SK-N-SH treated with all-trans-retinoic acid at 6 μM for 48 hours (cell line): ENCODE data around the gene BMP4.

ENCODE experiments used
- ATAC-seq: fragments of 200-7000 bp; cut with Tn5 transposase; 3 replicates; pipeline ENCODE4 v1.9.1; 2020; ENCODE audit warnings: mild to moderate bottlenecking, moderate library complexity
- ARNTL ChIP-seq: fragments of 450-650 bp; formaldehyde crosslinking; IDR thresholded peaks from 2 replicates; pipeline ENCODE4 v1.5.0; 2020; ENCODE audit warnings: low read depth, mild to moderate bottlenecking, moderate library complexity, borderline replicate concordance
- BACH2 ChIP-seq: fragments of 250-450 bp; sonication (Bioruptor Pico); IDR thresholded peaks from 2 replicates; pipeline ENCODE4 v1.9.0; 2021; ENCODE audit warnings: mild to moderate bottlenecking, borderline replicate concordance
- ESRRG ChIP-seq: fragments of 250-450 bp; sonication (Bioruptor Pico); IDR thresholded peaks from 2 replicates; pipeline ENCODE4 v1.6.1; 2021; ENCODE audit warnings: mild to moderate bottlenecking
- GLIS3 ChIP-seq: fragments of 250-450 bp; sonication (Bioruptor Pico); IDR thresholded peaks from 2 replicates; pipeline ENCODE4 v1.5.0; 2020; ENCODE audit warnings: mild to moderate bottlenecking, moderate library complexity
- ISL1 ChIP-seq: fragments of 250-450 bp; sonication (Bioruptor Pico); IDR thresholded peaks from 2 replicates; pipeline ENCODE4 v2.1.2; 2022; ENCODE audit warnings: mild to moderate bottlenecking, moderate library complexity
- OSR1 ChIP-seq: fragments of 250-450 bp; sonication (Bioruptor Pico); IDR thresholded peaks from 2 replicates; pipeline ENCODE4 v1.8.0; 2022; ENCODE audit warnings: moderate library complexity, mild to moderate bottlenecking, inconsistent platforms
- PPARA ChIP-seq: fragments of 250-450 bp; sonication (Bioruptor Pico); IDR thresholded peaks from 2 replicates; pipeline ENCODE4 v1.5.0; 2020; ENCODE audit warnings: mild to moderate bottlenecking, borderline replicate concordance
- RARB ChIP-seq: fragments of 250-450 bp; sonication (Bioruptor Pico); IDR thresholded peaks from 2 replicates; pipeline ENCODE4 v1.8.0; 2021; ENCODE audit warnings: mild to moderate bottlenecking, moderate library complexity
- SNAI2 ChIP-seq: fragments of 250-450 bp; sonication (Bioruptor Pico); IDR thresholded peaks from 2 replicates; pipeline ENCODE4 v1.5.0; 2020; ENCODE audit warnings: mild to moderate bottlenecking, moderate library complexity
- TCF4 ChIP-seq: fragments of 250-450 bp; sonication (Bioruptor Pico); IDR thresholded peaks from 2 replicates; pipeline ENCODE4 v1.8.0; 2021; ENCODE audit warnings: mild to moderate bottlenecking, moderate library complexity, borderline replicate concordance
- TOX ChIP-seq: fragments of 250-450 bp; sonication (Bioruptor Pico); IDR thresholded peaks from 2 replicates; pipeline ENCODE4 v1.8.0; 2021; ENCODE audit warnings: mild to moderate bottlenecking, moderate library complexity, borderline replicate concordance
- ZC3H10 ChIP-seq: fragments of 250-450 bp; sonication (Bioruptor Pico); IDR thresholded peaks from 2 replicates; pipeline ENCODE4 v1.5.1; 2021; ENCODE audit warnings: mild to moderate bottlenecking, moderate library complexity
- ZFP3 ChIP-seq: fragments of 250-450 bp; sonication (Bioruptor Pico); IDR thresholded peaks from 2 replicates; pipeline ENCODE4 v1.5.0; 2020; ENCODE audit warnings: mild to moderate bottlenecking, moderate library complexity
- ZFP30 ChIP-seq: fragments of 450-650 bp; formaldehyde crosslinking; IDR thresholded peaks from 2 replicates; pipeline ENCODE4 v1.5.0; 2022; ENCODE audit warnings: mild to moderate bottlenecking, moderate library complexity
- ZNF565 ChIP-seq: fragments of 450-650 bp; formaldehyde crosslinking; conservative IDR thresholded peaks from 2 replicates; pipeline ENCODE4 v1.5.0; 2020; ENCODE audit warnings: low read depth, mild to moderate bottlenecking, moderate library complexity
- ZNF70 ChIP-seq: fragments of 450-650 bp; formaldehyde crosslinking; IDR thresholded peaks from 2 replicates; pipeline ENCODE4 v1.5.0; 2020; ENCODE audit warnings: mild to moderate bottlenecking, moderate library complexity
- ZNF8 ChIP-seq: fragments of 450-650 bp; formaldehyde crosslinking; IDR thresholded peaks from 2 replicates; pipeline ENCODE4 v1.5.0; 2020; ENCODE audit warnings: mild to moderate bottlenecking, moderate library complexity
- TF ChIP-seq, protein P1 (sequence below): fragments of 250-450 bp; sonication (Bioruptor Pico); IDR thresholded peaks from 2 replicates; pipeline ENCODE4 v1.8.0; 2020; ENCODE audit warnings: mild to moderate bottlenecking, moderate library complexity, borderline replicate concordance
- TF ChIP-seq, protein P2 (sequence below): fragments of 250-450 bp; sonication (Bioruptor Pico); IDR thresholded peaks from 2 replicates; pipeline ENCODE4 v1.5.1; 2020; ENCODE audit warnings: low read depth, mild to moderate bottlenecking, moderate library complexity
- TF ChIP-seq, protein P3 (sequence below): fragments of 250-450 bp; sonication (Bioruptor Pico); IDR thresholded peaks from 2 replicates; pipeline ENCODE4 v1.5.0; 2020; ENCODE audit warnings: mild to moderate bottlenecking, moderate library complexity
- TF ChIP-seq, protein P4 (sequence below): fragments of 250-450 bp; sonication (Bioruptor Pico); IDR thresholded peaks from 2 replicates; pipeline ENCODE4 v1.8.0; 2021; ENCODE audit warnings: low read depth, mild to moderate bottlenecking, moderate library complexity, borderline replicate concordance
- TF ChIP-seq, protein P5 (sequence below): fragments of 250-450 bp; sonication (Bioruptor Pico); IDR thresholded peaks from 2 replicates; pipeline ENCODE4 v1.5.1; 2021; ENCODE audit warnings: mild to moderate bottlenecking, moderate library complexity

The BMP4 gene

GRCh38 chr14:53925201-53925766, 31.3 kb downstream of the BMP4 start:
- TF ChIP-seq ISL1 = no peak
- no peak for ATAC-seq

- TF ChIP-seq OSR1 (CRISPR knock-in tag) (no peak), PPARA (CRISPR knock-in tag) (no peak), ESRRG (CRISPR knock-in tag) (no peak), ZNF565 (CRISPR knock-in tag) (no peak), TOX (CRISPR knock-in tag) (no peak), ZNF8 (CRISPR knock-in tag) (no peak), ARNTL (no peak), RARB (CRISPR knock-in tag) (no peak), ZC3H10 (no peak), ISL1 (no peak), ZFP30 (CRISPR knock-in tag) (no peak), ZFP3 (no peak), SNAI2 (CRISPR knock-in tag) (no peak), GLIS3 (CRISPR knock-in tag) (no peak)
- TF ChIP-seq, protein P1, sequence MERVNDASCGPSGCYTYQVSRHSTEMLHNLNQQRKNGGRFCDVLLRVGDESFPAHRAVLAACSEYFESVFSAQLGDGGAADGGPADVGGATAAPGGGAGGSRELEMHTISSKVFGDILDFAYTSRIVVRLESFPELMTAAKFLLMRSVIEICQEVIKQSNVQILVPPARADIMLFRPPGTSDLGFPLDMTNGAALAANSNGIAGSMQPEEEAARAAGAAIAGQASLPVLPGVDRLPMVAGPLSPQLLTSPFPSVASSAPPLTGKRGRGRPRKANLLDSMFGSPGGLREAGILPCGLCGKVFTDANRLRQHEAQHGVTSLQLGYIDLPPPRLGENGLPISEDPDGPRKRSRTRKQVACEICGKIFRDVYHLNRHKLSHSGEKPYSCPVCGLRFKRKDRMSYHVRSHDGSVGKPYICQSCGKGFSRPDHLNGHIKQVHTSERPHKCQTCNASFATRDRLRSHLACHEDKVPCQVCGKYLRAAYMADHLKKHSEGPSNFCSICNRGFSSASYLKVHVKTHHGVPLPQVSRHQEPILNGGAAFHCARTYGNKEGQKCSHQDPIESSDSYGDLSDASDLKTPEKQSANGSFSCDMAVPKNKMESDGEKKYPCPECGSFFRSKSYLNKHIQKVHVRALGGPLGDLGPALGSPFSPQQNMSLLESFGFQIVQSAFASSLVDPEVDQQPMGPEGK = no peak
- TF ChIP-seq, protein P2, sequence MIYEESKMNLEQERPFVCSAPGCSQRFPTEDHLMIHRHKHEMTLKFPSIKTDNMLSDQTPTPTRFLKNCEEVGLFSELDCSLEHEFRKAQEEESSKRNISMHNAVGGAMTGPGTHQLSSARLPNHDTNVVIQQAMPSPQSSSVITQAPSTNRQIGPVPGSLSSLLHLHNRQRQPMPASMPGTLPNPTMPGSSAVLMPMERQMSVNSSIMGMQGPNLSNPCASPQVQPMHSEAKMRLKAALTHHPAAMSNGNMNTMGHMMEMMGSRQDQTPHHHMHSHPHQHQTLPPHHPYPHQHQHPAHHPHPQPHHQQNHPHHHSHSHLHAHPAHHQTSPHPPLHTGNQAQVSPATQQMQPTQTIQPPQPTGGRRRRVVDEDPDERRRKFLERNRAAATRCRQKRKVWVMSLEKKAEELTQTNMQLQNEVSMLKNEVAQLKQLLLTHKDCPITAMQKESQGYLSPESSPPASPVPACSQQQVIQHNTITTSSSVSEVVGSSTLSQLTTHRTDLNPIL (CRISPR knock-in tag) = no peak
- TF ChIP-seq, protein P3, sequence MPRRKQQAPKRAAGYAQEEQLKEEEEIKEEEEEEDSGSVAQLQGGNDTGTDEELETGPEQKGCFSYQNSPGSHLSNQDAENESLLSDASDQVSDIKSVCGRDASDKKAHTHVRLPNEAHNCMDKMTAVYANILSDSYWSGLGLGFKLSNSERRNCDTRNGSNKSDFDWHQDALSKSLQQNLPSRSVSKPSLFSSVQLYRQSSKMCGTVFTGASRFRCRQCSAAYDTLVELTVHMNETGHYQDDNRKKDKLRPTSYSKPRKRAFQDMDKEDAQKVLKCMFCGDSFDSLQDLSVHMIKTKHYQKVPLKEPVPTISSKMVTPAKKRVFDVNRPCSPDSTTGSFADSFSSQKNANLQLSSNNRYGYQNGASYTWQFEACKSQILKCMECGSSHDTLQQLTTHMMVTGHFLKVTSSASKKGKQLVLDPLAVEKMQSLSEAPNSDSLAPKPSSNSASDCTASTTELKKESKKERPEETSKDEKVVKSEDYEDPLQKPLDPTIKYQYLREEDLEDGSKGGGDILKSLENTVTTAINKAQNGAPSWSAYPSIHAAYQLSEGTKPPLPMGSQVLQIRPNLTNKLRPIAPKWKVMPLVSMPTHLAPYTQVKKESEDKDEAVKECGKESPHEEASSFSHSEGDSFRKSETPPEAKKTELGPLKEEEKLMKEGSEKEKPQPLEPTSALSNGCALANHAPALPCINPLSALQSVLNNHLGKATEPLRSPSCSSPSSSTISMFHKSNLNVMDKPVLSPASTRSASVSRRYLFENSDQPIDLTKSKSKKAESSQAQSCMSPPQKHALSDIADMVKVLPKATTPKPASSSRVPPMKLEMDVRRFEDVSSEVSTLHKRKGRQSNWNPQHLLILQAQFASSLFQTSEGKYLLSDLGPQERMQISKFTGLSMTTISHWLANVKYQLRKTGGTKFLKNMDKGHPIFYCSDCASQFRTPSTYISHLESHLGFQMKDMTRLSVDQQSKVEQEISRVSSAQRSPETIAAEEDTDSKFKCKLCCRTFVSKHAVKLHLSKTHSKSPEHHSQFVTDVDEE (CRISPR knock-in tag) = no peak
- TF ChIP-seq, protein P4, sequence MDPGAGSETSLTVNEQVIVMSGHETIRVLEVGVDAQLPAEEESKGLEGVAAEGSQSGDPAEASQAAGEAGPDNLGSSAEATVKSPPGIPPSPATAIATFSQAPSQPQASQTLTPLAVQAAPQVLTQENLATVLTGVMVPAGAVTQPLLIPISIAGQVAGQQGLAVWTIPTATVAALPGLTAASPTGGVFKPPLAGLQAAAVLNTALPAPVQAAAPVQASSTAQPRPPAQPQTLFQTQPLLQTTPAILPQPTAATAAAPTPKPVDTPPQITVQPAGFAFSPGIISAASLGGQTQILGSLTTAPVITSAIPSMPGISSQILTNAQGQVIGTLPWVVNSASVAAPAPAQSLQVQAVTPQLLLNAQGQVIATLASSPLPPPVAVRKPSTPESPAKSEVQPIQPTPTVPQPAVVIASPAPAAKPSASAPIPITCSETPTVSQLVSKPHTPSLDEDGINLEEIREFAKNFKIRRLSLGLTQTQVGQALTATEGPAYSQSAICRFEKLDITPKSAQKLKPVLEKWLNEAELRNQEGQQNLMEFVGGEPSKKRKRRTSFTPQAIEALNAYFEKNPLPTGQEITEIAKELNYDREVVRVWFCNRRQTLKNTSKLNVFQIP (CRISPR knock-in tag) = no peak
- TF ChIP-seq, all 23 proteins: peak for 0
- ATAC-seq = no peak
These were observed 31.9 kb downstream of the BMP4 start for GRCh38 chr14:53924753-53925152.

DNA sequence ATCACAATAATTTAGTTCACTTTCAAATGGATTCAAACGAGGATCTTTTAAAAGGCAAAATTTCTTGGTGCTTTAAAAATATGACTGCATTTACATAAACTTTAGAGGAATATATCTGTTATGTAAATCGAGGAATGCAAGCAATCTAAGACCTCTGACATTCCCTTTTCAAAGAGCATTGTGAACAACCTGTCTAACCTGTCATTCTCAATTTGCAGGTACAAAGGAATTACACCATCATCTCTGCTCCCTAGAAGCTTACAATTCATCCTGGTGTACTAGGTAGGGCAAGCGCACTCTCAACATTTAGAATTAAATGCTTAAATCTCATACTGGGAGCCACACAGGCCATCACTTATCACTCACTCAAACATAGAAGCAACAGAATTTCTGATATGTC, 35.6 kb downstream of the BMP4 start:
- no peak for TF ChIP-seq ZFP3
- no peak for TF ChIP-seq SNAI2 (CRISPR knock-in tag)
- no peak for TF ChIP-seq ZNF70 (CRISPR knock-in tag)
- TF ChIP-seq ZNF8 (CRISPR knock-in tag) = no peak
- TF ChIP-seq, protein P5, sequence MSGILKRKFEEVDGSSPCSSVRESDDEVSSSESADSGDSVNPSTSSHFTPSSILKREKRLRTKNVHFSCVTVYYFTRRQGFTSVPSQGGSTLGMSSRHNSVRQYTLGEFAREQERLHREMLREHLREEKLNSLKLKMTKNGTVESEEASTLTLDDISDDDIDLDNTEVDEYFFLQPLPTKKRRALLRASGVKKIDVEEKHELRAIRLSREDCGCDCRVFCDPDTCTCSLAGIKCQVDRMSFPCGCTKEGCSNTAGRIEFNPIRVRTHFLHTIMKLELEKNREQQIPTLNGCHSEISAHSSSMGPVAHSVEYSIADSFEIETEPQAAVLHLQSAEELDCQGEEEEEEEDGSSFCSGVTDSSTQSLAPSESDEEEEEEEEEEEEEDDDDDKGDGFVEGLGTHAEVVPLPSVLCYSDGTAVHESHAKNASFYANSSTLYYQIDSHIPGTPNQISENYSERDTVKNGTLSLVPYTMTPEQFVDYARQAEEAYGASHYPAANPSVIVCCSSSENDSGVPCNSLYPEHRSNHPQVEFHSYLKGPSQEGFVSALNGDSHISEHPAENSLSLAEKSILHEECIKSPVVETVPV = no peak
- no peak for TF ChIP-seq TCF4 (CRISPR knock-in tag)
- TF ChIP-seq, protein P4 (CRISPR knock-in tag) = no peak
- TF ChIP-seq BACH2 (CRISPR knock-in tag) = no peak
- TF ChIP-seq, protein P3 (CRISPR knock-in tag) = no peak

More for the DNA sequence above, 35.6 kb downstream of the BMP4 start:
- no peak for ATAC-seq
